K562 (cell line): ENCODE results near the gene CRLF1. TPM values are rescaled to one million over a fixed set of nuclear protein-coding genes. Genes with fewer than 3 reads are reported as not detected.

Experiments used
- ATAC-seq: fragments of 200-7000 bp; cut with Tn5 transposase; 3 replicates; pipeline ENCODE4 v1.9.1; 2020; ENCODE audit warnings: moderate library complexity
- BruUV-seq: library from RNA; stranded (reverse); fragments of 400-500 nt; replicated peaks from 2 replicates; lab custom pipeline; 2021; lab: Mats Ljungman, UMichigan
- CTCF ChIA-PET: fragments of 300-600 bp; formaldehyde crosslinking; extraction: SDS; loops from one replicate; lab custom pipeline; 2021; ENCODE audit warnings: low intra/inter-chr PET ratio; lab: Yijun Ruan, JAX
- POLR2A ChIA-PET: fragments of 300-600, 350-650 bp; sonication (Branson Sonifier 250); formaldehyde crosslinking; extraction: SDS; loops from one replicate; lab custom pipeline; 2021; ENCODE audit warnings: antibody characterized with exemption, inconsistent platforms; lab: Yijun Ruan, JAX
- DNase-seq, 4 experiments: peaks; one replicate each; pipeline versions ENCODE4 v3.0.0 to v3.0.0-alpha.2; 2011 to 2018; ENCODE audit warnings: low spot score in 3 of 4, mixed read lengths in 3 of 4; ENCODE audit errors: extremely low read depth in 1 of 4
- FAIRE-seq: peaks from 2 replicates; lab custom pipeline; 2011; peaks lifted over from hg19 to GRCh38; lab: Jason Lieb, UNC
- H2AFZ ChIP-seq: 2 replicates; pipeline ENCODE4 v1.6.0; 2011; ENCODE audit warnings: low read depth, low read length, control low read depth, inconsistent platforms
- H3K27ac ChIP-seq: fragments of 200-600 bp; 3 replicates; pipeline ENCODE4 v1.8.0; 2011; ENCODE audit warnings: low read depth, mild to moderate bottlenecking, control low read depth, inconsistent platforms, low read length, moderate library complexity, mixed read lengths; ENCODE audit errors: extremely low read depth
- H3K27me3 ChIP-seq, 2 experiments: fragments of 300-600 bp in 1 of 2; 2 replicates in 1 of 2; 3 replicates in 1 of 2; pipeline versions ENCODE4 v1.6.0 to v1.8.0; 2011; ENCODE audit warnings: inconsistent platforms in 2 of 2, low read length in 2 of 2, mild to moderate bottlenecking in 1 of 2, mixed read lengths in 1 of 2, moderate library complexity in 1 of 2; ENCODE audit not compliant: control insufficient read depth in 2 of 2, insufficient read depth in 2 of 2
- H3K36me3 ChIP-seq: fragments of 300-600 bp; 3 replicates; pipeline ENCODE4 v1.8.0; 2011; ENCODE audit warnings: mild to moderate bottlenecking, low read length, inconsistent platforms; ENCODE audit not compliant: control insufficient read depth, insufficient read depth
- H3K4me1 ChIP-seq, 2 experiments: fragments of 200-600 bp in 1 of 2; replicated peaks in 1 of 2; 2 replicates in 1 of 2; 3 replicates in 1 of 2; pipeline versions ENCODE4 v1.5.1 to v1.8.0; 2011; ENCODE audit warnings: inconsistent platforms in 2 of 2, low read length in 2 of 2, mild to moderate bottlenecking in 1 of 2, mixed read lengths in 1 of 2, moderate library complexity in 1 of 2; ENCODE audit not compliant: control insufficient read depth in 2 of 2, insufficient read depth in 2 of 2
- H3K4me2 ChIP-seq: 2 replicates; pipeline ENCODE4 v1.6.1; 2011; ENCODE audit warnings: low read length, control low read depth, inconsistent platforms, mixed read lengths; ENCODE audit not compliant: insufficient read depth
- H3K4me3 ChIP-seq: fragments of 200-600 bp; sonication (generic), shearing (Covaris generic); 2 replicates; pipeline ENCODE4 v1.5.1; 2016; ENCODE audit warnings: control low read depth, inconsistent platforms
- H3K79me2 ChIP-seq: fragments of 200-600 bp; 3 replicates; pipeline ENCODE4 v1.8.0; 2011; ENCODE audit warnings: low read length, inconsistent platforms; ENCODE audit not compliant: control insufficient read depth, insufficient read depth
- H3K9ac ChIP-seq, 2 experiments: 2 replicates each; pipeline versions ENCODE4 v1.6.0 to v1.6.1; 2011; ENCODE audit warnings: low read depth in 2 of 2, low read length in 2 of 2, control low read depth in 1 of 2, inconsistent platforms in 1 of 2, mild to moderate bottlenecking in 1 of 2, mixed read lengths in 1 of 2; ENCODE audit not compliant: insufficient read depth in 1 of 2
- H3K9me1 ChIP-seq: one replicate; pipeline ENCODE4 v1.6.0; 2011; ENCODE audit warnings: inconsistent platforms, mild to moderate bottlenecking, low read length, moderate library complexity; ENCODE audit not compliant: control insufficient read depth, insufficient read depth
- H3K9me3 ChIP-seq: replicated peaks from 2 replicates; pipeline ENCODE4 v1.5.1; 2011; ENCODE audit warnings: low read depth, low read length, inconsistent platforms; ENCODE audit not compliant: control insufficient read depth, insufficient read depth
- H4K20me1 ChIP-seq: replicated peaks from 2 replicates; pipeline ENCODE4 v1.6.1; 2011; ENCODE audit warnings: low read length, inconsistent platforms, mixed read lengths; ENCODE audit not compliant: control insufficient read depth, insufficient read depth
- ADNP ChIP-seq: fragments of 200-800 bp; sonication (Bioruptor generic); IDR thresholded peaks from 2 replicates; pipeline ENCODE4 v1.6.1; 2016; ENCODE audit warnings: missing genetic modification characterization, missing compliant biosample characterization
- ETS2 ChIP-seq: IDR thresholded peaks from 2 replicates; pipeline ENCODE4 v1.6.1; 2016; ENCODE audit warnings: borderline replicate concordance, missing genetic modification characterization, mild to moderate bottlenecking, moderate library complexity, missing compliant biosample characterization; ENCODE audit not compliant: poor library complexity, severe bottlenecking
- KDM2B ChIP-seq: fragments of 250-450 bp; sonication (Bioruptor Pico); IDR thresholded peaks from 2 replicates; pipeline ENCODE4 v1.8.0; 2021; ENCODE audit warnings: mild to moderate bottlenecking, moderate library complexity
- MBD2 ChIP-seq: sonication (generic); IDR thresholded peaks from 2 replicates; pipeline ENCODE4 v1.6.1; 2016; ENCODE audit warnings: low read depth, borderline replicate concordance
- MCM3 ChIP-seq: fragments of 450-650 bp; IDR thresholded peaks from 2 replicates; pipeline ENCODE4 v1.6.1; 2016
- SMARCA4 ChIP-seq: fragments of 450-650 bp; IDR thresholded peaks from 2 replicates; pipeline ENCODE4 v1.6.1; 2016
- TRIM28 ChIP-seq: fragments of 450-650 bp; IDR thresholded peaks from 2 replicates; pipeline ENCODE4 v1.6.1; 2017
- YY1 ChIP-seq, 3 experiments: IDR thresholded peaks; 2 replicates each; pipeline ENCODE4 v1.6.1; 2011; ENCODE audit warnings: low read length in 2 of 3, mild to moderate bottlenecking in 2 of 3, moderate library complexity in 2 of 3, borderline replicate concordance in 1 of 3, control low read depth in 1 of 3, low read depth in 1 of 3; ENCODE audit not compliant: insufficient read depth in 3 of 3, insufficient replicate concordance in 2 of 3, control insufficient read depth in 1 of 3, insufficient read length in 1 of 3; ENCODE audit errors: extremely low read depth in 1 of 3
- ZBTB1 ChIP-seq: sonication (generic); formaldehyde crosslinking; IDR thresholded peaks from 2 replicates; pipeline ENCODE4 v1.8.1; 2023; ENCODE audit warnings: missing genetic modification reagents, low read depth, mild to moderate bottlenecking, borderline replicate concordance
- WGBS: fragments of 100-300 bp; shearing (Covaris generic); methylation state at CpG from one replicate; pipeline ENCODE4 v1.1.6; 2016; ENCODE audit warnings: low coverage, mixed read lengths; ENCODE audit not compliant: insufficient coverage; ENCODE audit errors: missing lambda C conversion rate; 5-methylcytosine and 5-hydroxymethylcytosine counted together
- in situ Hi-C: fragments of 300-500 bp; cut with MboI; formaldehyde crosslinking; loops from 4 replicates; pipeline ENCODE4 v1.15.0; 2018; ENCODE audit warnings: inconsistent platforms, mixed read lengths
- intact Hi-C: fragments of 100-400 bp; cut with micrococcal nuclease; formaldehyde crosslinking; loops from 2 replicates; pipeline ENCODE4 v1.14.2; 2022
- polyA plus RNA-seq, 8 experiments: library from polyadenylated mRNA; depleted of rRNA in 4 of 8; stranded (reverse) in 5 of 8; unstranded in 3 of 8; fragments of >200 nt; fragmentation: Nextera tagmentation in 2 of 8; fragmentation: Illumina TruSeq in 1 of 8; extraction: Ambion mirVana in 2 of 8; extraction: Trizol in 1 of 8; gene quantifications; 2 replicates each; pipeline versions ENCODE4 v1.2.1 to v1.2.3, GENCODE V29; 2011 to 2014; ENCODE audit warnings: inconsistent platforms in 1 of 8, missing spikeins in 1 of 8
- total RNA-seq, 7 experiments: library from RNA; depleted of rRNA in 6 of 7; stranded (reverse); fragments of >200 nt in 6 of 7; fragmentation: Illumina TruSeq in 2 of 7; extraction: Trizol in 2 of 7; gene quantifications; 2 replicates each; pipeline versions ENCODE4 v1.2.1 to v1.2.3, GENCODE V29; 2011 to 2021; ENCODE audit warnings: low replicate concordance in 1 of 7
- TF ChIP-seq, protein P1 (sequence below): sonication (generic); formaldehyde crosslinking; IDR thresholded peaks from 2 replicates; pipeline ENCODE4 v1.8.1; 2023; ENCODE audit warnings: mild to moderate bottlenecking, missing genetic modification reagents
- TF ChIP-seq, protein P2 (sequence below): fragments of 250-450 bp; sonication (Bioruptor Pico); IDR thresholded peaks from 2 replicates; pipeline ENCODE4 v1.4.0; 2020; ENCODE audit warnings: mild to moderate bottlenecking
- TF ChIP-seq, protein P3 (sequence below): sonication (generic); formaldehyde crosslinking; IDR thresholded peaks from 2 replicates; pipeline ENCODE4 v1.8.0; 2022; ENCODE audit warnings: mild to moderate bottlenecking, missing genetic modification reagents

CRLF1 gene
- total and polyA plus RNA-seq, 9 of the 15 experiments (the other 6 are each of a cell fraction or from before 2014, with no cell fraction given): 0.85 to 3.6 (median 1.7) TPM

DNA sequence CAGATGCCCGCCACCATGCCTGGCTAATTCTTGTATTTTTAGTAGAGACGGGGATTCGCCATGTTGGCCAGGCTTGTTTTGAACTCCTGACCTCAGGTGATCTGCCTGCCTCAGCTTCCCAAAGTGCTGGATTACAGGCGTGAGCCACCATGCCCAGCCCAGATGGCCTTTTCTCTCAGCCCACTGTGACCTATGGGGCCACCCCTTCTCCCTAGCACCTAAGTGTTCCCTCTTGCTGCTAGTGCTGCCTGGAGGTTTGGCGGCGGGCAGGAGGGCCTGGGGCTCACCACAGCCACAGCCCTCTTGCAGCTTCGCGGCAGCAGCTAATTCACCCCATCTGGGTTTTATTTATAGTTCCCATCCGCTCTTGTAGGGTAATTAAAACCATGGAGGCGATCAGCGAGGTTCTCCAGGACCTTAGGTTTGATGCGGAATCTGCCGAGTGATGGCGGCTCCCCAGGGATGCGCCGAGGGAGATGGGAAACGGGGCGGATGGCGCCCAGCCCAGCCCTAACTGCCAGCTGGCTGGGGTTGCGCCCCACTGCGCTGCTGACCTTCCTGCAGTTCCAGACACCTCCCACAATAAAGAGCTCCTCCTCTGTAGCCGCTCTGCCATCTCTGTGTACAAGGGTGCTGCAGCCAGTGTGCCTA lies 14.7 kb downstream of the CRLF1 start (continued):
- TF ChIP-seq, protein P1, sequence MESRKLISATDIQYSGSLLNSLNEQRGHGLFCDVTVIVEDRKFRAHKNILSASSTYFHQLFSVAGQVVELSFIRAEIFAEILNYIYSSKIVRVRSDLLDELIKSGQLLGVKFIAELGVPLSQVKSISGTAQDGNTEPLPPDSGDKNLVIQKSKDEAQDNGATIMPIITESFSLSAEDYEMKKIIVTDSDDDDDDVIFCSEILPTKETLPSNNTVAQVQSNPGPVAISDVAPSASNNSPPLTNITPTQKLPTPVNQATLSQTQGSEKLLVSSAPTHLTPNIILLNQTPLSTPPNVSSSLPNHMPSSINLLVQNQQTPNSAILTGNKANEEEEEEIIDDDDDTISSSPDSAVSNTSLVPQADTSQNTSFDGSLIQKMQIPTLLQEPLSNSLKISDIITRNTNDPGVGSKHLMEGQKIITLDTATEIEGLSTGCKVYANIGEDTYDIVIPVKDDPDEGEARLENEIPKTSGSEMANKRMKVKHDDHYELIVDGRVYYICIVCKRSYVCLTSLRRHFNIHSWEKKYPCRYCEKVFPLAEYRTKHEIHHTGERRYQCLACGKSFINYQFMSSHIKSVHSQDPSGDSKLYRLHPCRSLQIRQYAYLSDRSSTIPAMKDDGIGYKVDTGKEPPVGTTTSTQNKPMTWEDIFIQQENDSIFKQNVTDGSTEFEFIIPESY: peak; percentile 74
- TF ChIP-seq, all 486 proteins: peak for 2

DNA sequence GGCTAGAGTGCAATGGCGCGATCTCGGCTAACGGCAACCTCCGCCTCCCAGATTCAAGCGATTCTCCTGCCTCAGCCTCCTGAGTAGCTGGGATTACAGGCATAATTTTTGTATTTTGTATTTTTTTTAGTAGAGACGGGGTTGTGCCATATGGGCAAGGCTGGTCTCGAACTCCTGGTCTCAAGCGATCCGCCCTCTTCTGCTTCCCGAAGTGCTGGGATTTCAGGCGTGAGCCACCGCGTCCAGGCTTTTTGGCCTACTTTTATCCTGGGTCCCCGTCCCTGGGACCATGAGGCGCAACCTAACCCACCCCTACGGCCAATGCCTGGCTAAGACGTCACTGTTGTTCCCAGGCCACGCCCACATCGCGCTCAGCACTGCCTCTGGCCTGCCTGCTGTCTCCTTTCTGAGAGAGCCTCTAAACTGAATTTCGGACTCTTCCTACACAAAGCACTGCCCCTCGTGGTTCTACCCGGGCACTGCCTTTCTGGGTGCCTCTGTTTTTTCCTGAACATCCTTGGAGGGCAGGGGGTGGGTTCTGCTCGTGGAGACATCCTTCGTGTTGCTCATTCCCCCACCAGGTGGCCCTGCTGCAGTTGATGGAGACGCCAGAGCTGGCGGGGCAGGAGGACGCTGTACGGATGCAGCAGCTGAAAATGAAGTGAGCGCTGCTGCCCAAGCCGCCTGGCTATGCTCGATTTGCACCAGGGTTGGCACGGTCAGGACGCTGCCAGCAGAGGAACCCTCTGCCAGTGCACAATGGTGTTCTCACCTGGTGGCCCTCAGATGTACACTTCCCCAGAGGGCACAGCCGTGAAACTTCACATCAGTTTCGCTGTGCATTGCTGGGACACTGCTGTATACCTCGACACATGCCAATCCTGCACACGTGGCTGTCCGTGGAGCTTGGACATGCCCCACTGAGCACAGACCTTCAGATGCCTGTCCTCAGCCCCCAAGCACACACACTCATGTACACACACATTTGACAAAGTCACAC lies 16.0 kb downstream of the CRLF1 start:
- Histone ChIP-seq H4K20me1 (peaks cover 6% of the 10 kb centered on the region; the same call in 1 of the 2 replicates), H3K27me3 (no peaks in the 10 kb centered on the region), H3K27ac (peak overlapping the region; percentile 79), H3K4me1 (peaks cover 27 to 77% of the 10 kb centered on the region in 2 experiments), H2AFZ (peak overlapping the region; percentile 79), H3K9ac (peak overlapping the region; percentile 85 to 93), H3K36me3 (peaks cover 5% of the 10 kb centered on the region; the same call in 2 of the 3 replicates), H3K9me3 (no peaks in the 10 kb centered on the region), H3K79me2 (peaks cover 24% of the 10 kb centered on the region), H3K4me3 (peak overlapping the region; percentile 71), H3K4me2 (peak overlapping the region; percentile 89), H3K9me1 (no peaks in the 10 kb centered on the region)
- TSS peak; percentile 71 for BruUV-seq
- in situ Hi-C loops: no loop called here
- ATAC-seq (peak; percentile 70), DNase-seq (peak; percentile 70 to 94 (median 78)), FAIRE-seq (peak; percentile 96)
- WGBS: 22% methylated on average over 37 of the region's 40 CpGs
- CTCF ChIA-PET: interaction anchor here (0.6 kb wide), 1 partner anchor 177 kb away, joined by 3 read pairs; no protein-coding TSS in a partner anchor
- intact Hi-C loops: loop anchor here (1.0 to 10.0 kb wide), 5 partner anchors 33 to 254 kb away; partner anchors contain the start of genes KLHL26 and KXD1
- POLR2A ChIA-PET: interaction anchor here (0.7 to 5.4 kb wide), 7 partner anchors 9 to 257 kb away, joined by 3 to 39 read pairs (median 4); partner anchors contain the start of gene UBA52
- TF ChIP-seq TRIM28 (no peak; the same call in 1 of the 2 replicates), YY1 (IDR thresholded peaks at IDR 0.05; ENCODE audit: borderline replicate concordance in 1 of 3, control insufficient read depth in 1 of 3, extremely low read depth in 1 of 3, insufficient read depth in 3 of 3, insufficient read length in 1 of 3, insufficient replicate concordance in 2 of 3, low read depth in 1 of 3, low read length in 2 of 3) (peak in 2 of 3 experiments; percentile 15 to 38), MCM3 (no peak), MBD2 (peak; percentile 49; the same call in 1 of the 2 replicates), KDM2B (CRISPR knock-in tag) (no peak), ZBTB1 (no peak), ETS2 (tag) (no peak), SMARCA4 (no peak), ADNP (tag) (peak; percentile 58; the same call in 1 of the 2 replicates)
- TF ChIP-seq, protein P2, sequence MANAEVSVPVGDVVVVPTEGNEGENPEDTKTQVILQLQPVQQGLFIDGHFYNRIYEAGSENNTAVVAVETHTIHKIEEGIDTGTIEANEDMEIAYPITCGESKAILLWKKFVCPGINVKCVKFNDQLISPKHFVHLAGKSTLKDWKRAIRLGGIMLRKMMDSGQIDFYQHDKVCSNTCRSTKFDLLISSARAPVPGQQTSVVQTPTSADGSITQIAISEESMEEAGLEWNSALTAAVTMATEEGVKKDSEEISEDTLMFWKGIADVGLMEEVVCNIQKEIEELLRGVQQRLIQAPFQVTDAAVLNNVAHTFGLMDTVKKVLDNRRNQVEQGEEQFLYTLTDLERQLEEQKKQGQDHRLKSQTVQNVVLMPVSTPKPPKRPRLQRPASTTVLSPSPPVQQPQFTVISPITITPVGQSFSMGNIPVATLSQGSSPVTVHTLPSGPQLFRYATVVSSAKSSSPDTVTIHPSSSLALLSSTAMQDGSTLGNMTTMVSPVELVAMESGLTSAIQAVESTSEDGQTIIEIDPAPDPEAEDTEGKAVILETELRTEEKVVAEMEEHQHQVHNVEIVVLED (CRISPR knock-in tag): no peak
- TF ChIP-seq, protein P3, sequence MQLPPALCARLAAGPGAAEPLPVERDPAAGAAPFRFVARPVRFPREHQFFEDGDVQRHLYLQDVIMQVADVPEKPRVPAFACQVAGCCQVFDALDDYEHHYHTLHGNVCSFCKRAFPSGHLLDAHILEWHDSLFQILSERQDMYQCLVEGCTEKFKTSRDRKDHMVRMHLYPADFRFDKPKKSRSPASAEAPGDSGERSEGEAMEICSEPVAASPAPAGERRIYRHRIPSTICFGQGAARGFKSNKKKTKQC: peak; percentile 19; the same call in 1 of the 2 replicates
